HEK293T (cell line): Measurements from ENCODE around the gene ZNF521.

Experiments used
- ARNT ChIP-seq: fragments of 450-650 bp; IDR thresholded peaks from 2 replicates; pipeline ENCODE4 v1.6.1; 2017; ENCODE audit warnings: mild to moderate bottlenecking
- FOXK2 ChIP-seq: fragments of 450-650 bp; IDR thresholded peaks from 2 replicates; pipeline ENCODE4 v1.6.1; 2016; ENCODE audit warnings: mild to moderate bottlenecking

DNA sequence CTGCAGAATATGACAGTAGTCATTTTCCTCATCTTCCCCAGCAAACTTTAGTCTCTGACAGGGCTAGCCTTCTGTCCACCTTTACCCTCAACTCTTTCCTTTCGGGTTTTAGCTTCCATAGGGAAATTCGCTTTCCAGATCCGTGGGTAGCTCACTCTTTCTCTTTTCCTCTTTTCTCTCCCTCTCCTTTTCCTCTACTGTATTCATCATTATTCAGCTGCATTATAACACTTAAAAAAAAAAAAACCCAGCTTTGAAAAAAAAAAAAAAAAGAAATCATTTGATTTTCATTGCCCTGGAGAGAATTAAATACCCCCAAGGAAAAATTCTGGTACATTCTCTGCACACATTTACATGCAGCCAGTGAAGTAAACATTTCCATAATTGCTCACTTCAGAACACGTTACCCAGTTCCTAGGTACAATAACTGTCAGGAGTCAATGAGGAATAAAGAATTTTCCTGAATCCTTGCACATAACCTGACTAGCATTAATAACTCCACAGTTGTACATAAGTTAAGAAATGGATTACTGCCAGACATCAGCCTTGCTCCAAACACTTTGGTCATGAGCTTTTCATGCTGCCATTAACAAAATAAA is 63.5 kb downstream of the ZNF521 start:
- no peak for TF ChIP-seq FOXK2
- TF ChIP-seq ARNT: no peak
